HG03378 (cell line): Measurements from ENCODE around the gene WDR64.

ENCODE experiments used
- ATAC-seq: cut with Tn5 transposase; IDR thresholded peaks from one replicate; pipeline ENCODE4 v1.9.1; 2021; ENCODE audit warnings: mild to moderate bottlenecking, moderate library complexity; ENCODE audit not compliant: unreplicated experiment

WDR64 gene

DNA sequence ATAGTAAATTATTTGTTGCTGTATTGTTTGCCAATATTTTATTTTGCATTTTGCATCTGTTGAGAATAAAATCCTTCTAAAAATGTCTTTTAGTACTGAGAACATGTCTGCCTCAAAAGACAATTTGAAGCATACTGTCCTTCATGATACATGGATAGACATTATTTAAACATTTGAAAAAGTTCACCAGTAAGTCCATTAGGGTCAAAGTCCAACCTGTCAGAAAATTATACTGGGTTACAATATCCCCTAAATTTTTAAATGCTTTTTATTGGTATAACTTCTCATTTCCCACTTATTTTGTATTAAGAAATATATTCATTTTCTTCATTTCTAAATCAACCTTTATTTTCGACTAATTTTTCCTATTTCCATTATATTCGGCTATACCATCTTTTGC is 21.2 kb upstream of the WDR64 start:
- ATAC-seq, result no peak

DNA sequence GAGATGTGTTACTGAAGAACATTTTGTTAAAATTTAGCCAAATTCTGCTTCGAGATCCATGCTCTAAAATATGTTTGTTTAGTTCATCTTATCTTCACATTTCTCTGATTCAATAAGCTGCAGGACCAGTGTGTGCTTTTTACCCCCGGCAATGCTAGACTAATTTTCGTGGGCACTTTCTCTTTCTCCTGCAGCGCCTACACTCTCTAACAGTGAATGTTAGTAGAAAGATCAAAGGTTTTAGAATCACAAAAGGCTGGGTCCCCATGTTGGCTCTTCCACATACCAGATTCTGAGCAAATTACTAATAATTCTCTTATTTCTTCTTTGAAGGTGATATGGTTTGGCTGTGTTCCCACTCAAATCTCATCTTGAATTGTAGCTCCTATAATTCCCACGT is 20.4 kb upstream of the WDR64 start:
- no peak for ATAC-seq

GRCh38 chr1:241632987-241633386 is 19.1 kb upstream of the WDR64 start:
- ATAC-seq, result no peak

DNA sequence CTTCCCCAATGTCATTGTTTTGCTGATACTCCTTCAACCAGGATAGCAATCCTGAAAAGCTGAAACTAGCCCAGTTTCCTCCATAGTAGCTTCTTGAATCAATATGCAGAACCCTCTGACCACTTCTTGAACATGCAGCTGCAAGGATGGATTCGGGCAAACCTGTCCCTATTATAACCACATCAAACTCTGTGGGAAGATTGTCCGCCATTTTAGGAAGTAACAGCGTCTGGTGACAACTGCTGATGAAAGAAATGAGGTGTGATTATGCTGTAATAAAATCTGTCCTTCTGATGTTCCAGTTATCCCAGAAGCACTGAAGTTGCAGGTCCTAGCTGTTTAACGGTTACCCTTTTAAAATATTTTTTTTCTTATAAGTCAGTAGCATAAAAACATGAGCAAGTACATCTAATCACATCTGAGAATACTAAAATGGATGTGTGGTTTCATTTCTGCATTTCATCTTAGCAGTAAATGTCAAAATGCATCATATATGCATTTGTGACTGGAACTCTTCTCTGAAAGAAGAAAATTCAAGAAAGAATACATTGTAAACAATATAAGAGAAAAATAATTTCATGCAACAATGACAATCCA is 16.4 kb upstream of the WDR64 start:
- ATAC-seq, result peak; percentile 34

- no peak for ATAC-seq
These were observed 15.8 kb upstream of the WDR64 start for GRCh38 chr1:241636291-241636690.

- ATAC-seq, result no peak
These were observed 15.0 kb upstream of the WDR64 start for GRCh38 chr1:241637046-241637590.

DNA sequence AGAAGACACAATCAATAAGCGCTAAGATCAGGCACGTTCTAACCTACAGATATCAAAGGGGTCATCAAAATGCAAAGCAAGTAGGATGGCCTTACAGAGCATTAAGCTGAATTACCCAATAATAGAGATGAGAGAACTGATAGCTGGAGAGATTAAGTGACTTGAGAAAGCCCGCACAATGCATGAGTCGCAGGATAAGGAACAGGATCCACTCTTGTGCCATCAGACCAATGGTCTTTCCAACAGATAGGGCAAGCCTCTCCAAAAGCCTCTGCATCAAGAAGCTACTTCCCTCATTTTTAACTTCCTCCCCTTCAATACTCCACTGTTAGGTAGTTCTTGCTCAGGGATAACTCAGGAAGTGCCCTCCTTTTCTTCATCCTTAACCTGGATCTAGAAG is 14.5 kb upstream of the WDR64 start:
- ATAC-seq, result no peak

- ATAC-seq, result no peak
These were observed 13.9 kb upstream of the WDR64 start for GRCh38 chr1:241638099-241638682.

DNA sequence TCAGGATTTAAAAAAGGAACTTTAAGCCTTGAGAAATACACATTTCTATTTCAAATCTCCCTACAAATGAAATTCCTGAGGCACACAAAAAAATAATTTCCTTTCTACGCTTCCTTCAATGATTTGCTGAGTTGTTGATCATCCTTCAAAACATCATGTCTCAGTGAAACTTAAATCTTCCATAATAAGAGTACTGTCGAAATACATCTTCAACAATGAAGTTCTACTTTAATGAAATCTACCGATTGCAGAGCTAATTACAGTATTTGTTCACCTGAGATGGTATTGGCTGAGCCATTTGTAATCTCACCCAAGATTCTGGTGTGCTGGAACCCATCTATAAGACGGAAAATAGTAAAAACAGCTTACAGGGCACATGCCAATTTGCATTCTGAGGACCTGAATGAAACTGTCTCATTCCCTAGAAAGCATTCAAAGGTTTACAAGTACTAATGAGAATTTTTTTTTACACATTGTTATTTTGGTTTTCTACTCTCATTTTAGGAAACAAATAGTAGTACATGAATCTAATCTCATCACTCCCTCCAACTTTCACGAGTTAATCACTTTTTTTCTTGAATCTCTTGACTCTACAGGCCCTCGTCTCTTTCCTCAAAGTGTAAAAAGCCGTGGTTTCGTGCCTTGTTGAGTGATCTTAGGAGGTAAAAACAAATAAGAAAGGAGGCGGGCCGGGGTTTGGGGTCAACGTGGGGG is 13.0 kb upstream of the WDR64 start:
- peak; percentile 18 for ATAC-seq

DNA sequence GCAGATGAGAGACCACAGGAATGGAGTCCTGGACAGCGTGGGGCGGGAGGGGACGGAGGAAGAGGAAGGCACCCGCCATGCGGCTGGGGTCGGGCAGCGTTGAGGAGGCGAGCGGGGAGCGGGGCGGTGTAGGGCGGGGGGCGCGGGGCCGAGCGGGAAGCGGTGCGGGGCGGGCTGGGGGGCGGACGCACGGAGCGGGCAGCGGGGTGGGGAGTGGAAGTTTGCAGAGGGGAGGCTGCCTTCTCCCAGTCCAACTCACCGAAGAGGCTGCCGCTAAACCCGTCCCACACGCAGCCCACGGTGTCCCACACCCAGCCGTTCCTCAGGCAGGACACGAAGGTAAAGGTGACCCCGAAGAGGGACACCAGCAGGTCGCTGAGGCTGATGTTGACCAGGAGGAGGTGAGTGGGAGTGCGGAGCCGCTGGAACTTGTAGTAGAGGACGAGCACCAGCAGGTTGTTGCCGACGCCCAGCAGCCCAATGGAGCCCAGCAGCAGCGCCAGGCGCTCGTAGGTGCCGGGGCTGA is 12.4 kb upstream of the WDR64 start:
- ATAC-seq, result peak; percentile 45

DNA sequence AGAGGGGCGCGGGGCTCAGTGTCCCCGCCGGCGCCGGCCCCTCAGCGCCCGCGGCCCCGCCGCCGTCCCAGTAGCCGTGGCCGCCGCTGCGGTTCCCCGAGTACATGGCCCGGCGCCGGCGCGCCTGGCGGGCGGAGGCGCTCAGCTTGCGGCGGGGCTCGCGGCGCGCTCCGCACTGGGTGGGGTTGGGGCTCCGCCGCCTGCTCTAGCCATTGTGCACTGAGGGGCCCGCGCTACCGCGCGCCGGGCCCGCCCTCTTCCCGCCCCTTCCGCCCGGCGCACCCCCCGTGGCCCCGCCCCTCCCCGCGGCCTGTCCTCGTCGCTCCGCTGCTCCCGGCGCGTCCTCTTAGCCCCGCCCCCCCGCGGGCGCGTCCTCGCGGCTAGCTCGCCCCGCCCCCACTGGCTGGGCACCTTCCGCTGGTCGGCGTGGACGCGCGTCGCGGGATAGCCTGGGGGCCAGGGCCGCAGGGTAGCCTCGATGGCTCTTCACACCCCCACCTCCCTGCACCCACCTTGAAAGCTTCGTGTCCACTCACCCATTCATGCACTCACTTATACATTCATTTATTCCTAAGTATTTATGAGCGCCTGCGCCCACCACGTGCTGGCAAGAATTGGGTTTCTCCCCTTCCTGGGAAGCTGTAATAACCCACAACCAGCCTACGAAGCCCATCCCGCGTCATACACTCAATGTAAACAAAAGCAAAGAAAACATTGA is 11.8 kb upstream of the WDR64 start, which contains the start of the genes CHML and OPN3:
Gene CHML, minus strand, starts transcription at position 221 of the 718 bp plus-strand sequence. CDS start 4,603 bp downstream, outside the sequence.
Gene OPN3, minus strand, starts transcription at position 221 of the 718 bp plus-strand sequence. Its CDS starts 115 bp downstream, at position 106.
- ATAC-seq, result peak; percentile 58

DNA sequence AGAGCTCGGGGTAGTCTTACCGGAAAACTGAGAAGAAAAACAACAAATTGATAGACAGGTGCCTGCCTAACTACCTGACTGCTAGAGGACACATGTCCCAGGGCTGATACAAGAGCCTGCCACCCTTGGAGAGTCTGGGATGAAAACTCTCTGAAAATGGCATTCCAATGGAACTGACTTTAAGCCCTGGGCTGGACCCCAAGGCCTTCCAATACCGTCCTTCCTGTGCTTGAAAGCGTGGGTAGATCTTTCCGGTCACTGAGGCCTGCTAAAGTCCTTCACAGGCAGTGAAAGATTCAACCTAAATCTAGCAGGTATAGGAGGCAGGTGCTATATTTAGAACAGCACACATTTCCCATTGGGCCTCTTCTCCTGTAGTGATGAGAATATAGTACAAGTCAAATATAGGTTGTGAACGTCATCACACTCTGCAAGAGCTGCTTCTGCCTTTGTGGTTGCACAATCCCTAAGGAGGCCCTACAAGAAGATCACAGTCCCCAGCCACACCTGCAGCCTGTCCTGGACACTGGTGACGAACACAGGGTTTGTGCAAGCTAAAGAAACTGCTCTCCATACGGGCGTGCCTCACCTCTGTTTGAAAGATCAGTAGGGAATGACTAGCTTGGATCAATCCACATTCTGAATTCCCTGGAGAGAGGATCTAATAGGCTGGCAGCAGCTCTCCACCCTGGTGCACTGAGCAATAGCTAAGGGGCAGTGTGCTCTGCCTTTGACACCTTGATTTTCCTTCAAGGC is 11.0 kb upstream of the WDR64 start:
- no peak for ATAC-seq

DNA sequence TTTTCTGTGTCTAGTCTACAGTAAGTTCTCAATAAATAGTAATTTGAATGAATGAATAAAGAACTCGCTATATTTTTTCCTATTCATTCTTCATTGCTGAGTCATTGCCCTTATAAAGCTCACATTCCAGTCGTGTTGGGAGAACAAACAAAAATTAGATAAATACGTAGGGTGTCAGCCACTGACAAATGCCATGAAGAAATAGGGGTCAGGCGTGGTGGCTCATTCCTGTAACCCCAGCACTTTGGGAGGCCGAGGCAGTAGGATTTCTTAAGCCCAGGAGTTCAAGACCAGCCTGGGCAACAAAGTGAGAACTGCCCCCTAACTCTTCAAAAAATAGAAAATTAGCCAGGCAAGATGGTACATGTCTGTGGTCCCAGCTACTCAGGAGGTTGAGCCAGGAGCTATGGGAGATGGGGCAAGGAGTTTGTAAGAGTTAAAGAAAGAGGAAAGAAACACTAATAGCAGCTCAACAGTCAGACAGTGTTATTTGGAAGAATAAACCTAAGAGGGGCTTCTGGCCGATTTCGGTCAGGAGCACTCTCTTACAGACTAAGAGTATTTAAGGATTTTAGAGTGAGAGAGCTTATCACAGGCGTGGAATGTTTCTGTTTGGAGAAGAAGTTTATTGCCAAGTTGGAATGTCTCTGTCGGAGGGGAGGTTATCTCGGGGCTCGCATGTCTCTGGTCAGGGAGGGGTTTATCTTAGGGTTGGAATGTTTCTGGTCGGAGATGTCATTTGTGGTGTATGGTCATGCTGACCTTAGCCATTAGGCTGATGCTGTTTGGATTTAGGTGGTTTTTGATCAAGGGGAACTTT is 10.1 kb upstream of the WDR64 start:
- ATAC-seq, result no peak

DNA sequence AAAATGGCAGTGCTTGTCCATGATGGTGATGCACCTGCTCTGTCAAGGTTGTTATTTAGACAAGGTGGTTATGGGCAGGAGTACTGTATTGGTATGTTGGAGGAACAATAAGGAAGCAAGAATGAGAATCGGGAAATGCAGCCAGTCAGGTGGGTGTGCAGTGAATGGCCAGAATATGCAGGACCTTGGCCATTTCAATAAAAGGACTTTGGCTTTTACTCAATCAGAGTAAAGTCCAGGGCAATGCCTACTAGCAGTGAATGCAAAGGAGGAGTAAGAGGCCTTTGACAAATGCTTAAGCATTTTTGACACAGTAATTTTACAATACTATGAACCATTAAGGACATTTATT is 9.5 kb upstream of the WDR64 start:
- no peak for ATAC-seq

- ATAC-seq, result no peak
These were observed 7.8 kb upstream of the WDR64 start for GRCh38 chr1:241644259-241644658.

- ATAC-seq, result no peak
These were observed 6.9 kb upstream of the WDR64 start for GRCh38 chr1:241645199-241645598.

DNA sequence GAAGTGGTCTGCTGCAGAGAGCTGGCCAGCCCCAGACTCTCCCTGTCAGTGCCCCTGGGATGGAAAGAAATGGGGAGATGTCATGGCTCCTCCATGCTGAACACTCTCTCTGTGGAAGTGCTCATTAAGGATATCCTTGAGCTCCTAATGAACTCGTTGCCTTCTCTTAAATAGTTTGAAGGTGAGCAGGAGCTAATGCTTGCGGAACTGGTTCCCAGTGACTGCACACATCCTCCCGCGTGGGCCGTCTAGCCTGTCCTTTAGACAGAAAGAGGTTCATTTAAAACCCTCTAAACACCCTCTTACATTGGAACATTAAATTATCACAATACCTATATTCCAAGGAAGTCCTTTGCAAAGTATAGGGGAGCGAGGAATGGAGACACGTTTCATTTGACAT is 5.9 kb upstream of the WDR64 start:
- ATAC-seq, result no peak

- ATAC-seq, result no peak
These were observed 4.4 kb upstream of the WDR64 start for GRCh38 chr1:241647658-241648057.

GRCh38 chr1:241648159-241648558 is 3.9 kb upstream of the WDR64 start:
- no peak for ATAC-seq

GRCh38 chr1:241654019-241654418 is 1.9 kb downstream of the WDR64 start:
- ATAC-seq, result no peak
